ENCODE data around the gene ARAF. TPM values are rescaled to one million over a fixed set of nuclear protein-coding genes. Genes with fewer than 3 reads are reported as not detected.

The ARAF gene
- total RNA-seq, 3 donors from 2014 or later = 82.1 to 108 (median 90.1) TPM

DNA sequence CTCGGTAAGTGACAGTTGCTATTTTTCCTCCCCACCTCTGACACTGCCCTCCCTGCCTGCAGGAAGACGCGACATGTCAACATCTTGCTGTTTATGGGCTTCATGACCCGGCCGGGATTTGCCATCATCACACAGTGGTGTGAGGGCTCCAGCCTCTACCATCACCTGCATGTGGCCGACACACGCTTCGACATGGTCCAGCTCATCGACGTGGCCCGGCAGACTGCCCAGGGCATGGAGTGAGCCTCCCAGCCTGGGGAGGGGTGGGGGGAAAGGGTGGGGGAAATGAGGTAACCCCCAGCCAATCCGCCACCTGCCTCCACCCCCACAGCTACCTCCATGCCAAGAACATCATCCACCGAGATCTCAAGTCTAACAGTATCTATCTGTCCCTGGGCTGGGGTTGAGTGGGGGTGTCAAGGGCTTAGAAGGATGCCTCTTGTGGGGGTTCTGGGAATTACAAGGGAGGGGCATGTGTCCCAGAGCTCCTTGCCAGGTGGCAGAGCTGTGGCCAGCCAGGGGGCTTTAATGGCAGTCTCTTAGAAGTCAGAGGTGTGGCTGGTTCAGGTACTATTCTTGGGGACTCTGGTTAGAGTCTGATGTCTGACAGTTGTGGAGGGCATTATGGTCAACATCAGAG, 7.8 kb downstream of the ARAF start:
- ATAC-seq (no peak), DNase-seq (peak in 1 of 3 donors; percentile 49)
- Histone ChIP-seq H3K4me3 (no peak overlapping the region), H3K4me1 (ENCODE audit: low read depth) (no peaks in the 10 kb centered on the region), H3K36me3 (ENCODE audit: low read depth) (no peaks in the 10 kb centered on the region), H3K9me3 (no peaks in the 10 kb centered on the region)
- TF ChIP-seq, protein P1, sequence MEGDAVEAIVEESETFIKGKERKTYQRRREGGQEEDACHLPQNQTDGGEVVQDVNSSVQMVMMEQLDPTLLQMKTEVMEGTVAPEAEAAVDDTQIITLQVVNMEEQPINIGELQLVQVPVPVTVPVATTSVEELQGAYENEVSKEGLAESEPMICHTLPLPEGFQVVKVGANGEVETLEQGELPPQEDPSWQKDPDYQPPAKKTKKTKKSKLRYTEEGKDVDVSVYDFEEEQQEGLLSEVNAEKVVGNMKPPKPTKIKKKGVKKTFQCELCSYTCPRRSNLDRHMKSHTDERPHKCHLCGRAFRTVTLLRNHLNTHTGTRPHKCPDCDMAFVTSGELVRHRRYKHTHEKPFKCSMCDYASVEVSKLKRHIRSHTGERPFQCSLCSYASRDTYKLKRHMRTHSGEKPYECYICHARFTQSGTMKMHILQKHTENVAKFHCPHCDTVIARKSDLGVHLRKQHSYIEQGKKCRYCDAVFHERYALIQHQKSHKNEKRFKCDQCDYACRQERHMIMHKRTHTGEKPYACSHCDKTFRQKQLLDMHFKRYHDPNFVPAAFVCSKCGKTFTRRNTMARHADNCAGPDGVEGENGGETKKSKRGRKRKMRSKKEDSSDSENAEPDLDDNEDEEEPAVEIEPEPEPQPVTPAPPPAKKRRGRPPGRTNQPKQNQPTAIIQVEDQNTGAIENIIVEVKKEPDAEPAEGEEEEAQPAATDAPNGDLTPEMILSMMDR (IDR thresholded peaks at IDR 0.05) = no peak
- intact Hi-C loops (cut with DNase I, micrococcal nuclease) = no loop called here

DNA sequence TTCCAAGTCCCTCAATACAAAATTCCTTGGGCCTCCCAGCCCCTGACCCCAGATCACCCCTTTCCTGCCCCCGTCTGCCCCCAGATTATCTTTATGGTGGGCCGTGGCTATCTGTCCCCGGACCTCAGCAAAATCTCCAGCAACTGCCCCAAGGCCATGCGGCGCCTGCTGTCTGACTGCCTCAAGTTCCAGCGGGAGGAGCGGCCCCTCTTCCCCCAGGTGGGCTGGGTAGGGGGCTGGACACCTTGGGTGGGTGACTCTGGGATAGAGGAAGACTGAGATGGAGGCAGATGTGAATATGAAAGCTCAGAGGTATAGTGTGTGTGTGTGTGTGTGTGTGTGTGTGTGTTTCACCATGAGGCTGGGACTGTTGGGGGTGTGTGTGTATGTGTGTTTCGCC, 9.8 kb downstream of the ARAF start:
- ATAC-seq (no peak), DNase-seq (no peak)
- no peaks in the 10 kb centered on the region for H3K36me3 ChIP-seq (ENCODE audit: low read depth)
- intact Hi-C loops (cut with DNase I, micrococcal nuclease) = no loop called here
- H3K9me3 ChIP-seq = no peaks in the 10 kb centered on the region
- TF ChIP-seq, protein P1 (IDR thresholded peaks at IDR 0.05) = no peak
- no peak overlapping the region for H3K4me3 ChIP-seq
- H3K4me1 ChIP-seq (ENCODE audit: low read depth) = peaks cover 6% of the 10 kb centered on the region

DNA sequence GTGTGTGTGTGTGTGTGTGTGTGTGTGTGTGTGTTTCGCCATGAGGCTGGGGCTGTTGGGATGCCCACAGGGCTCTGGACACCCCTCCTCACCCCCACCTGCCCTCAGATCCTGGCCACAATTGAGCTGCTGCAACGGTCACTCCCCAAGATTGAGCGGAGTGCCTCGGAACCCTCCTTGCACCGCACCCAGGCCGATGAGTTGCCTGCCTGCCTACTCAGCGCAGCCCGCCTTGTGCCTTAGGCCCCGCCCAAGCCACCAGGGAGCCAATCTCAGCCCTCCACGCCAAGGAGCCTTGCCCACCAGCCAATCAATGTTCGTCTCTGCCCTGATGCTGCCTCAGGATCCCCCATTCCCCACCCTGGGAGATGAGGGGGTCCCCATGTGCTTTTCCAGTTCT, 10.2 kb downstream of the ARAF start:
- ATAC-seq (no peak), DNase-seq (no peak)
- TF ChIP-seq, protein P1 (IDR thresholded peaks at IDR 0.05) = no peak
- Histone ChIP-seq H3K4me3 (no peak overlapping the region), H3K9me3 (no peaks in the 10 kb centered on the region), H3K36me3 (ENCODE audit: low read depth) (no peaks in the 10 kb centered on the region), H3K4me1 (ENCODE audit: low read depth) (peaks cover 6% of the 10 kb centered on the region)
- intact Hi-C loops (cut with DNase I, micrococcal nuclease) = no loop called here

DNA sequence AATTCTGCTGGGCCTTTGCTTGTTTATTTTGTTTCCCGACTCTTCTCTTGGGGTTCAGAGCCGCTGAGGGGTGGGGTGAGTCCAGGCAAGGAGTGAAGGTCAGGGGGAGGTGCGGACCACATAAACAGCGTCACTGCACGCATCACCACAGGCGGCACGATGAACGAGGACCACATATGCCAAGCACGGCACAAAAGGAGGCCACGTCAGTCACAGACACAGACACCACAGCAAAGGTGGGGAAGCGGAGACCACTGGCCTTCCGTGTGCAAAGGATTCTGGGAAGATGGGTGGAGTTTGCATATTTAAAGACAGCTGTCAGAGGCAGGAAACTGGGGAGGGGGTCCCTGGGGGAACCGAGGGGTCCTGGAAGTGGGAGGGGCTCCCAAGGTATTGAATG, 10.9 kb downstream of the ARAF start:
- H3K4me3 ChIP-seq = no peak overlapping the region
- H3K36me3 ChIP-seq (ENCODE audit: low read depth) = no peaks in the 10 kb centered on the region
- TF ChIP-seq, protein P1 (IDR thresholded peaks at IDR 0.05) = no peak
- ATAC-seq (no peak), DNase-seq (no peak)
- H3K9me3 ChIP-seq = no peaks in the 10 kb centered on the region
- intact Hi-C loops (cut with DNase I, micrococcal nuclease) = no loop called here
- H3K4me1 ChIP-seq (ENCODE audit: low read depth) = peaks cover 6% of the 10 kb centered on the region

DNA sequence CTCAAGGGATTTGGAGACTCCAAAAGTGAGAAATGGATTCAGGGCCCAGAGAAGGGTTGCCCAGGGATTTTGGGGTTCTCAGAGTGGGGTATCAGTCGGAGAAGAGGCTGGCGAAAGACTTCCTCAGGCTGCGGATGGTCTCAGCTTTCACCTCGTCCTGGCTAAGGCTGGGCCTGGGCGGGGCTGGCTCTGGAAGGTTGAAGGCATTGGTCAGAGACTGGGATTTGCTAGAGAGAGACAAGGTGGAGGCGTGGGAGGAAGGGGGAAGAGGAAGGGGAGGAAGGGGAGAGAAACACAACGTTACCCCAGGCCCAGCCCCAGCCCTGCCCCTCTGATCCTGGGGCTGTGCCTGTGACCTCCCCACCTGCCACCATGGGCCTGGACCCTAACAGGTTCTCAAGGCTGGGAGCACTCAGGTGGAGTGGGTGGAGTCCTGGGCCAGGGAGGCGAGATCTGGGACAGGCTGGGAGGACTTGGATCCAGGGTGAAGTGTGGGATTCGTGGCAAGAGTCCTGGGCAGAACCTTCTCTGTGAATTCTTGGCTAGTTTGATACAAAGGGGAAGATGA, 11.9 kb downstream of the ARAF start:
- peaks cover 6% of the 10 kb centered on the region for H3K4me1 ChIP-seq (ENCODE audit: low read depth)
- ATAC-seq (peak; percentile 21), DNase-seq (no peak)
- H3K4me3 ChIP-seq = no peak overlapping the region
- no peaks in the 10 kb centered on the region for H3K9me3 ChIP-seq
- intact Hi-C loops (cut with DNase I, micrococcal nuclease) = no loop called here
- no peaks in the 10 kb centered on the region for H3K36me3 ChIP-seq (ENCODE audit: low read depth)
- TF ChIP-seq, protein P1 (IDR thresholded peaks at IDR 0.05) = no peak

All from mucosa of descending colon (tissue), 3 donors.